Amniotic stem cell (primary cell): ENCODE measurements around the gene PIK3AP1.
A peak's percentile ranks its signal among the peaks of the same experiment; 100 is the strongest.

Source experiments
- DNase-seq: peaks from one replicate; lab custom pipeline; 2025; lab: John Stamatoyannopoulos, UW

The PIK3AP1 gene

GRCh38 chr10:96609510-96609909 lies 110.8 kb downstream of the PIK3AP1 start:
- no peak for DNase-seq

- DNase-seq: no peak
Measured at GRCh38 chr10:96608805-96609204, 111.5 kb downstream of the PIK3AP1 start.

DNA sequence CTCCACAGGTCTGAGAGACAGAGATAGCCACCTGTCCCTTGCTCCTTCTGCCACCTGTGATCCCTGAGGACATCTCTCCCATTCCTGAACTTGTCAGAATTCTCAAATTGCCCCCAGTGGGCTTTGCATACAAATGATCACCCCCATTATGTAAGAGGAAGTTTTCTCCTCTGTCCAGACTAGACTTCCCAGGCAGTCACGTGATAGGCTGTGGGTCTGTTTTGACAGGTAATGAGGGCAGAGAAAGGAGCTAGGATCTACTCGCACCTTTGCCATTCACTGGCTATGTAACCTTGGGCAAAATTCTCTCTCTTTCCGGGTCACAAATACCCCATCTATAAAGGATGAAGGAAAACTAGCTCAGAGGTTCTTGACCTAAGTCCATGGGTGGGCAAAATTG lies 112.1 kb downstream of the PIK3AP1 start:
- DNase-seq: no peak

GRCh38 chr10:96606946-96607345 lies 113.4 kb downstream of the PIK3AP1 start:
- no peak for DNase-seq

- DNase-seq: no peak
Measured at GRCh38 chr10:96606216-96606615, 114.1 kb downstream of the PIK3AP1 start.

DNA sequence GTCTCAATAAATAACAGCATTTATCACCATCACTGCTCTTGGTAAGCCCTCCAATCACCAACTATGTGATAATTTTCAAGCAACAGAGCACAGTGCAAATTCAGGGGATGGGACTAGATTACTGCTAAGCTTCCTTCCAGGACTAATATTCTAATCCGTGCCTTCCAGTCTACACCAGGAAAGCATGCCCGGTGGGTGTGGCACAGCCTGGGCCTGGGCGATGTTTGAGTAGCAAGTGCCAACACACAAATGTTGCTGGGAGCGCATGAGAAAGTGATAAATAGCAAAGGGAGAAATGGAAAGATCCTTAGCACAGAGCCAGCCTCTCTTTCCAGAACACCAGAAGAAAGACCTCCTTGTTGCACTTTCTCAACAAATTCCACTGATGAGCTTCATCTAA lies 120.0 kb downstream of the PIK3AP1 start:
- DNase-seq: no peak

DNA sequence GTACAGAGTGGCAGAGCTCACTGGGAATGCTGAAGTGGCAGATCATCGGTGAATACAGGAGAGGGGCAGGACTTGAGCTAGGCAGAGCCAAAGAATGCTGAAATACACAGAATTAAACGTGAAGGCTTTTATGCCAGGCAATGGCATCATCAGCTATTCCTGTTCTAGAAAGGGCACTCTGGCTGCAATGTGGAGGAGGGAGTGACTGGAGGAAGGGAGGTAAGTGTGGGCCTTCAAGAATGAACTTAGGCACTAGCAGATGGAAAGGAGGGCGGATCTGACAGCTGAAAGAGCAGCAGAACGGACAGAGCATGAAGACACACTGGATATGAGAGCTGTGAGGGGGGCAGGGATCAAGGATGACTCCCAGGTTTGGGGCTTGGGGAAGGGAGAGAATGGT lies 121.5 kb downstream of the PIK3AP1 start:
- no peak for DNase-seq

DNA sequence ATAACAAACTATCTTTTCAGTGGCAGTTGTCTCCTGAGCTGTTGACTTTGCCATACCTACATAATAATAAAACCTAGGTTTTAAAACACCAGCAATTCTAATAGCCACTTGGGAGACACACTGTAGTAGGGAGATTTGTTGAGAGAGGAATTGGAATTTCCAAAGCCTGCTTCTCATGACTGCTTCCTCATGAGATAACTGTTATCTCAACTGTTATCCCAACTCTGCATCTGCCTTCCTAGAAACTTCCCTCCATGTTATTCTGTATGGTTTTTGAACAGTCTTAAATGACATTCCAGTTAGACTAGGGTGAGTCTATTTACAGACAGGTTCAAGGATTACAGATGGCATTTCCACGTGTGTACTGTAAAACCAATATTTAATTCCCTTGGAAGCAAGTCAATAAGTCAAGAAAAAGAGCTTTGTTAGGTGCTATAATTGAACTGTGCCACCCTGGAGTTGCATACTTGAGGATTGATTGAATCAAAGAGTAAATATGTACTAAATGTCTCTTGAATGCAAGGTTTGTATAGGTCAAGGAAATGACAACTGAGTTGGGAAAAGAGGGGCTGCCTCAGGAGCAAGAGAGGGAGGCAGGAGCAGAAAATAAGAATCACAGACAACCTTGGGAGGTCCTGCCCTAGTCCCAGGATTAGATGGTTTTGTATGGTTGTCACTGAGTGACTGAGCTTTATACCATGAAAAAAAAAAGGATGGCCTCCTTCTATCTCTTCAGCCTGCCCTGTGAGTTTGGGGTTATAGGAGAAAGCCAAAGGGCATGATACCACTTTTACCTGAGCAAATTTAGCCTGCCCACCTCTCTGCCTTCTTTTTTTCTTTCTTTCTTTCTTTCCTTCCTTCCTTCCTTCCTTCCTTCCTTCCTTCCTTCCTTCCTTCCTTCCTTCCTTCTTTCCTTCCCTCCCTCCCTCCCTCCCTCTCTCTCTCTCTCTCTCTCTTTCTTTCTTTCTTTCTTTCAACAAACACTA lies 123.6 kb downstream of the PIK3AP1 start:
- no peak for DNase-seq

GRCh38 chr10:96595741-96596140 lies 124.6 kb downstream of the PIK3AP1 start:
- no peak for DNase-seq

GRCh38 chr10:96591946-96592345 lies 128.4 kb downstream of the PIK3AP1 start:
- no peak for DNase-seq

- no peak for DNase-seq
Measured at GRCh38 chr10:96588616-96589419, 131.5 kb downstream of the PIK3AP1 start.

DNA sequence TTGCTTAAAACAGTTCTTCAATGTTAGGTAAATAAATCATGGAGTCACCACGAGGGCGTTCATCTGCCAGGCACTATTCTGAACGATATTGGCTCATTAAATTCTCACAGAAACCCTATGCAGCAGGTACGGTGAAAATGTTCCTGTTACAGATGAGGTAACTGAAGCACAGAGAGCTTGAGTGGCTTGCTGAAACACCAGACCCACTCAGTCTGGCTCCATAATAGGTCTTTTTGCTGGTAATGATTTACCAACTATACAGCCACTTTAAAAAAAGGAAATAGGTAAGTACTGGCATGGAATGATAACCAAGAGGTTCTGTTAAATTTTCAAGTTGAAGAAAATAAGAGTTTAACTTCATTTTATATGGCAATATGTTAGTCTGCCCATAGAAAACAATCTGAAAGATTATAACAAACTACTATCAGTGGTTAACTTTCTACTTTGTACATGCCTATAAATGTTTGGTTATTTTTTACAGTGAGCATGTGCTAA lies 132.2 kb downstream of the PIK3AP1 start:
- DNase-seq: no peak

DNA sequence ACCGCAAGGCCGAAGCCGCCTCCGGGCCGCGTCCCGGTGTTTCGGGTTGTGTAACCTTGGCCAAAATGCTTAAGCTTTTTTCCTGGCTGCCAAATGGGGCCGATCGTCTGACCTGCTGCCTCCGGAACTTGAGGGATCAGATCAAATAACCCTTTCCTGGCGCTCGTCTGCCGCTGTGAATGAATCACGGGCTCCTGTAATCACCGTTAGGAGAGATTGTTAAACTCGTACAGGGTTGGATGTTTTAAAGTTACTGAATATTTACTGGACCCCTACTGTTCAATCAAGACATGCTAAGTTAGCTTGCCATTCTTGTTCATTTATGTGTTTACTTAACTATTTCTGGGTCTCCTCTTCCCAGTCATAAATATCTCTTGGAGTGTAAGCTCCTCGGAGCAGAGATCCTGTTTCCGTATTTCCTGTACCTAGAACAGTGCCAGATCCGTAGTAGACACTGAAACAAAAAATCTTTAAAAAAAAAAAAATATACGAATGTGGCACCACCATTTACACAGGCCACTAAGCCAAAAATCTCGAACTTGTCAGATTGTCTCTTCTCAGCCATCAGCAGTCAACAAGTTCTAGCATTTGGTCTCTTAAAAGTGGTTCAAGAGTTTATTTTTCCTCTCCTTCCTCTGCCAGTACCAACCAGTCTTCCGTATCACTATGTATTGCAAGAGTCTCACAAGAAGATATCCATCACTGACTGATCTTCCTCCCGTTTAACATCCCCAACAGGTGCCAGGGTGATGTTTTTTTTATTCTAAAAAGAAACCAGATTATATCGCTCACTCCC lies 132.9 kb downstream of the PIK3AP1 start:
- peak; percentile 69 for DNase-seq

DNA sequence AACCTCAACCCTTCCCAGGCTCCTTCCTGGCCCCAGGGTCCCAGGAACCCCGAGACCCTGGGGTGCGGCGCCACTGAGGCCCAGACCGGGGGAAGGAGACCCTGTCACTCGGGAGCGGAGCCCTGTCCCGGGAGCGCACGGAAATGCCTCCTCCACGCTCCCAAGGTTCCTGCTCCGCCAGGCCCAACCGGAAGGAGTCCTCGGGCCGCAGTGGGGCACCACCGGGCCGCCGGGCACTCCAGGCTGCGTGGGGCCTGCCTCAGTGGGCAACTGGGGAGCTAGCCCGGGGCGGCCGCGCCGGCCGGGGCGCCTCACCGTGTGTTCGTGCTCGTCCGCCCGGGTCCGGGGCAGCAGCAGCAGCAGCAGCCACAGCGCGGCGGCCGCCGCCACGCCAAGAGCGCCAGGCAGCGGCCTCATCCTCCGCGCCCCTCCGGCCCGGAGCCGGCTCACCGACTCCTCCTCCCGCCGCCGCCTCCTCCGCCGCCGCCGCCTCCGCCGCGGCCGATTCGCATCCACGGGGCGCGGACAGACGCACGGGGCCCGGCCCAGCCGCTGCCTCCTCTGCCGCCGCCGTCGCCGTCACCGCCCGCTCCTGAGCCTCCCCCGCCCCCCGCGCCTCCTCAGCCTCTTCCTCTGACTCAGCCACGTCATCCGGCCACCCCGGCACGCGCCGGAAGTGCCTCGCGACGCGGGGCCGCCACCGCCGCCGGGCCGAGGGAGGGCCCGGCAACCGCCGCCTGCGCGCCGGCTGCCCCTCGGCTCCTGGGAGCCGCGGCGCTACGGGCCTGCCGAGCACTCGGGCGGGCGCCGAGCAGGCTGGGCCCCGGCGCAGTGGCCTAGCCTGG lies 133.7 kb downstream of the PIK3AP1 start, which contains the start of gene TM9SF3:
Gene TM9SF3 (minus strand): TSS at position 594 of the 845 bp plus-strand sequence. CDS start 177 bp downstream, at position 417.
- peak; percentile 75 for DNase-seq

DNA sequence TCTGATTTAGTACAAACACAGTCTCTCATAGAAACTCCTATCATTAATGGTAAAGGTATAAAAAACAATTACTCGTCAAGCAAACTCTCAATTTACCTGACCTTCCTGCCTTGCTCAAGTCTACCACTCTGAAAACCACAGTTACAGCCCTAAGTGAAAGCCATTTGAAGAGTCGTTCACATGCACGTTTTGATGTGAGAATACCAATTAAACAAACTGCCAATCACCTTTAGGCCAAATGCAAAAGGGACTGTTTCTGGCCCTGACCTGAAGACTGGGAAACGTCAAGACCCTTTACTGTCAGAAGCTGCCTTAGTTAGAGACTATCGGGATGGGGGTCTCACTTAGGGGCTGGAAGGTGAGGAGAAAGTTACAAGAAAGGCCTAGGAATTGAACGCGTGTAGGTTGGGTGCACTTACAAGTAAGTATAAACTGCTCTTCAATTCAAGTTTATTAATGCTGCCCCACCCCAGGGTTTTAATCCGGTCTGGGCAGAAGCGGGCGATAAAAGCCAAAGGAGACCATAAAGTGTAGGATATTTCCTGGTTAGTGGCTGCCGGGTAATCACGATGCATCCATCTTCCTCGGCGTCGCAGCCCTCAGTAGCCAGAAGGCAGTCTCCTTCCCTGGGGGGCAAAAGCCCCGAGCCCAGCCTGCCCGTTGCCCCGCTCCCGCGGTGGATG lies 134.4 kb downstream of the PIK3AP1 start:
- DNase-seq: no peak

GRCh38 chr10:96584474-96584873 lies 135.8 kb downstream of the PIK3AP1 start:
- no peak for DNase-seq

DNA sequence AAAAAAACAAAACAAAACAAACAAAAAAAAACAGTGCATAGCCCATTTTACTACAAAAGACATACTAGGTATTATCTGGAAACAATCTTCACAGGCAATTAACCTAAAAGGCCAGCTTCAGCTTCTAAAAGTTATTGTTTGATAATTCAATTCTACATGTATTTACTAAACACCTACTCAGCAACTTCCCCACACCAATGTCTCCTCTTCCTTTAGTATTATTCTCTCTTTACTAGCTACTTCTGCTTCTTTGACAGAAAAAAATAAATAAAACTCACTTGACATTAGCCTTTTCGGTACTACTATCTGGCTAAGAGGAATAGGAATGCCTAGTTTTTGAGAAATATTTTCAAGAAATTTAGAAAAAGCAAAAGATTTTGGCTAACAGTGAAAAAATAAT lies 136.3 kb downstream of the PIK3AP1 start:
- no peak for DNase-seq

- DNase-seq: no peak
Measured at GRCh38 chr10:96579133-96579532, 141.2 kb downstream of the PIK3AP1 start.

DNA sequence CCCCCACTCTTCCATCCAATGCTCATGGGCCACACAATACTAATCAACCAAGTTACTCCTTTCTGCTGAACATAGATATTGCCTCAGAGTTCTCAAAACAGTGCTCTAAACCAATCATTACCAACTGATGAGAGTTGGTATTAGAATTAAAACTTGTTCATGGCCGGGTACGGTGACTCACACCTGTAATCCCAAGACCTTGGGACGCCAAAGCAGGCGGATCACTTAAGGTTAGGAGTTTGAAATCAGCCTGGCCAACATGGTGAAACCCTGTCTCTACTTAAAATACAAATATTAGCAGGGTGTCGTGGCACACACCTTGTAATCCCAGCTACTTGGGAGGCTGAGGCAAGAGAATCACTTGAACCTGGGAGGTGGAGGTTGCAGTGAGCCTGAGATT lies 141.7 kb downstream of the PIK3AP1 start:
- DNase-seq: no peak

DNA sequence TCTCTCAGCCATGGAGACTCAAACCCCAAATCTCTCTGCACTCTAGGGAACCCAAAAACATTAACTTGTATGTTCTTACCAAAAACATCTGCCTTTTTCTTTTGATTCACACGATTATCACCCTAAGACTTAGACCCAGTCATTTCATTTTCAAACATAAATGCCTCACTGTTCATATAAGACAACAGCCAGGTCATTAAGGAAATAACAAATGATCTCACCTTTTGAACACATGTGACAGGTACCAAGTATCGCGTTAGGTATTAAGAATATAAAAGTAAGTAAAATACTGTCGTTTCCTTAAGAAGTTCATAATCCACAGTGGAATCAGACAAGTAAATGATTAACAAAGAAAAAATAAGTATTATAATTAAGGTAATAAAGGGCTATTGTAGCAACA lies 142.3 kb downstream of the PIK3AP1 start:
- no peak for DNase-seq
